PC-9 (cell line): ENCODE results near the gene PLRG1. TPM values are rescaled to one million over a fixed set of nuclear protein-coding genes. Genes with fewer than 3 reads are reported as not detected.
"Not testable (repeated sequence)": the region's sequence is repeated elsewhere in the genome, so short reads cannot be mapped to it uniquely, and the experiment has no call there.

Experiments used
- Bru-seq: library from RNA; stranded (reverse); fragments of 400-500 nt; gene quantifications from one replicate; lab custom pipeline; 2021; lab: Mats Ljungman, UMichigan
- BruChase-seq, 2 experiments: library from RNA; stranded (reverse); fragments of 400-500 nt; gene quantifications; one replicate each; lab custom pipeline; 2021; lab: Mats Ljungman, UMichigan
- BruUV-seq: library from RNA; stranded (reverse); fragments of 400-500 nt; replicated peaks from 2 replicates; lab custom pipeline; 2021; lab: Mats Ljungman, UMichigan
- CTCF ChIA-PET: fragments of 300-600 bp; sonication (Branson Sonifier 250); formaldehyde crosslinking; loops from one replicate; lab custom pipeline; 2022; ENCODE audit warnings: antibody characterized with exemption; lab: Charles Lee
- POLR2A ChIA-PET: fragments of 300-600 bp; sonication (Branson Sonifier 250); formaldehyde crosslinking; loops from one replicate; lab custom pipeline; 2022; ENCODE audit warnings: antibody characterized with exemption; ENCODE audit not compliant: unreplicated experiment; lab: Charles Lee
- DNase-seq, 2 experiments: peaks; one replicate each; pipeline versions ENCODE4 v3.0.0 to v3.0.0-alpha.2; 2015 to 2022; ENCODE audit warnings: mixed read lengths in 1 of 2
- H2AFZ ChIP-seq: fragments of 200-600 bp; sonication (generic); 2 replicates; pipeline ENCODE4 v1.8.1; 2017; ENCODE audit warnings: antibody characterized with exemption
- H3F3A ChIP-seq: fragments of 200-600 bp; sonication (generic); 2 replicates; pipeline ENCODE4 v1.8.1; 2017; ENCODE audit warnings: antibody characterized with exemption, mild to moderate bottlenecking, low read depth; ENCODE audit not compliant: insufficient read depth
- H3K27ac ChIP-seq: fragments of 200-600 bp; sonication (generic); 2 replicates; pipeline ENCODE4 v1.6.1; 2016; ENCODE audit warnings: mixed run types
- H3K27me3 ChIP-seq: fragments of 200-600 bp; sonication (generic); 2 replicates; pipeline ENCODE4 v1.6.1; 2016; ENCODE audit warnings: low read depth, mixed run types; ENCODE audit not compliant: insufficient read depth
- H3K36me3 ChIP-seq: fragments of 200-600 bp; sonication (generic); 2 replicates; pipeline ENCODE4 v1.6.1; 2016; ENCODE audit warnings: low read depth, mixed run types
- H3K4me1 ChIP-seq: fragments of 200-600 bp; sonication (generic); replicated peaks from 2 replicates; pipeline ENCODE4 v1.6.1; 2016; ENCODE audit warnings: mixed run types; ENCODE audit not compliant: insufficient read depth
- H3K4me2 ChIP-seq: fragments of 200-600 bp; sonication (generic); 2 replicates; pipeline ENCODE4 v1.6.1; 2017; ENCODE audit warnings: mixed run types
- H3K4me3 ChIP-seq: fragments of 200-600 bp; sonication (generic); 2 replicates; pipeline ENCODE4 v1.6.1; 2016; ENCODE audit warnings: mixed run types
- H3K79me2 ChIP-seq: fragments of 200-600 bp; sonication (generic); 2 replicates; pipeline ENCODE4 v1.6.1; 2017; ENCODE audit warnings: low read depth, mixed run types
- H3K9me2 ChIP-seq: fragments of 200-600 bp; sonication (generic); 2 replicates; pipeline ENCODE4 v1.8.1; 2017; ENCODE audit warnings: mild to moderate bottlenecking; ENCODE audit not compliant: insufficient read depth
- H3K9me3 ChIP-seq: fragments of 200-600 bp; sonication (generic); 2 replicates; pipeline ENCODE4 v1.8.1; 2016; ENCODE audit warnings: low read depth; ENCODE audit not compliant: insufficient read depth
- H4K20me1 ChIP-seq: fragments of 200-600 bp; sonication (generic); 2 replicates; pipeline ENCODE4 v1.8.1; 2017; ENCODE audit not compliant: insufficient read depth
- CTCF ChIP-seq: fragments of 200-600 bp; sonication (generic); conservative IDR thresholded peaks from 2 replicates; pipeline ENCODE4 v1.6.1; 2017; ENCODE audit warnings: mixed run types, antibody characterized with exemption, mild to moderate bottlenecking, moderate library complexity
- EZH2 ChIP-seq: fragments of 200-600 bp; sonication (generic); IDR thresholded peaks from 2 replicates; pipeline ENCODE4 v1.8.0; 2017; ENCODE audit warnings: antibody characterized with exemption, low read depth
- intact Hi-C: fragments of 100-400 bp; cut with micrococcal nuclease; formaldehyde crosslinking; loops from one replicate; pipeline ENCODE4 v1.10.0; 2022; ENCODE audit not compliant: unreplicated experiment
- long read RNA-seq: library from polyadenylated mRNA; stranded (forward); transcript quantifications from one replicate; pipeline ENCODE4 v2.0.0, GENCODE V29; 2022
- total RNA-seq: library from RNA; stranded (reverse); gene quantifications from 2 replicates; pipeline ENCODE4 v1.2.3, GENCODE V29; 2021

Gene PLRG1
- total RNA-seq (60.8 and 80.7 TPM in 2 replicates), Bru-seq, nascent RNA (percentile 90 among the genes with signal in this experiment), BruChase-seq, experiment 1, labeled RNA remaining after a 2-hour chase (percentile 89 among the genes with signal in this experiment), BruChase-seq, experiment 2, labeled RNA remaining after a 6-hour chase (percentile 93 among the genes with signal in this experiment)
- long read RNA-seq, transcript PLRG1-201 (15 exons, 1,673 nt): minor isoform, 8 of 143 reads
- long read RNA-seq, transcript PLRG1-202 (15 exons, 3,351 nt): major isoform, 114 of 143 reads
- long read RNA-seq, partial matches to known transcripts: 4 of 143 reads
- long read RNA-seq, other reads (novel, unspliced or antisense): 16 of 143 reads

GRCh38 chr4:154549894-154550790, at the start of gene PLRG1:
Gene PLRG1 (minus strand): TSS chr4:154550400. CDS start chr4:154550308, 92 bp downstream.
- H3K4me3 ChIP-seq: peak within 1 kb of the TSS; percentile 65
- no peaks in the 10 kb centered on the region for H3K9me2 ChIP-seq
- H3K36me3 ChIP-seq: peaks cover 17% of the 10 kb centered on the region
- ChIA-PET CTCF (interaction anchor here (0.6 to 1.7 kb wide), 6 partner anchors 9 to 194 kb away, joined by 3 to 9 read pairs (median 6); partner anchors contain the start of gene LRAT), POLR2A (interaction anchor here (0.7 to 0.8 kb wide), 2 partner anchors 22 to 62 kb away, joined by 6 to 7 read pairs; partner anchors contain the start of gene FGG)
- H3K27ac ChIP-seq: 0 out of 2 replicates have a peak within 1 kb of the TSS, but pooled peaks have one; percentile 24
- H3K4me1 ChIP-seq: peaks cover 11% of the 10 kb centered on the region
- no peaks in the 10 kb centered on the region for H3F3A ChIP-seq
- intact Hi-C loops: loop anchor here (1.0 to 10.0 kb wide), 5 partner anchors 43 to 825 kb away; partner anchors contain the start of genes MAP9 and SFRP2
- H3K4me2 ChIP-seq: peak within 1 kb of the TSS; percentile 95
- peak within 1 kb of the TSS; percentile 98 for H2AFZ ChIP-seq
- DNase-seq: peak; percentile 77 to 93
- TF ChIP-seq EZH2: no peak
- peaks cover 19% of the 10 kb centered on the region for H3K79me2 ChIP-seq
- BruUV-seq: TSS peak; percentile 78
- no peaks in the 10 kb centered on the region for H3K9me3 ChIP-seq
- H3K27me3 ChIP-seq: no peaks in the 10 kb centered on the region
- no peaks in the 10 kb centered on the region for H4K20me1 ChIP-seq

- no TSS peak for BruUV-seq
- Histone ChIP-seq H3K4me3 (no peak overlapping the region), H3K36me3 (no peaks in the 10 kb centered on the region), H3K9me2 (no peaks in the 10 kb centered on the region), H3K79me2 (no peaks in the 10 kb centered on the region), H3K27ac (no peak overlapping the region), H3F3A (no peaks in the 10 kb centered on the region), H4K20me1 (no peaks in the 10 kb centered on the region), H3K27me3 (no peaks in the 10 kb centered on the region), H3K9me3 (no peaks in the 10 kb centered on the region), H3K4me1 (peaks cover 18% of the 10 kb centered on the region), H3K4me2 (no peak overlapping the region), H2AFZ (no peak overlapping the region)
- intact Hi-C loops: no loop called here
- DNase-seq: no peak
- TF ChIP-seq CTCF: no peak
- no peak for TF ChIP-seq EZH2
- ChIA-PET POLR2A (no interaction called here), CTCF (no interaction called here)
These were observed 47.9 kb upstream of the PLRG1 start for GRCh38 chr4:154597798-154598774.

GRCh38 chr4:154597281-154597680, 47.1 kb upstream of the PLRG1 start:
- BruUV-seq, H3K36me3 ChIP-seq, H3F3A ChIP-seq, POLR2A ChIA-PET, H3K9me3 ChIP-seq, H3K4me2 ChIP-seq, DNase-seq, H3K27ac ChIP-seq, H3K4me3 ChIP-seq, H3K79me2 ChIP-seq, H2AFZ ChIP-seq, intact Hi-C loops, H4K20me1 ChIP-seq, H3K27me3 ChIP-seq, H3K9me2 ChIP-seq, CTCF ChIA-PET: not testable (repeated sequence)
- peaks cover 11% of the 10 kb centered on the region for H3K4me1 ChIP-seq
